GM21528 (cell line): Measurements from ENCODE around the gene DCBLD2.

Source experiments
- ATAC-seq: cut with Tn5 transposase; IDR thresholded peaks from one replicate; pipeline ENCODE4 v1.9.1; 2021; ENCODE audit warnings: mild to moderate bottlenecking, moderate library complexity; ENCODE audit not compliant: unreplicated experiment, low FRiP score

The DCBLD2 gene

GRCh38 chr3:98901392-98902350 lies at the start of gene DCBLD2:
Gene DCBLD2, minus strand, starts transcription at chr3:98901695. Its CDS starts 369 bp downstream, at chr3:98901326.
- peak; percentile 100 for ATAC-seq

GRCh38 chr3:98945666-98946065 lies 44.2 kb upstream of the DCBLD2 start:
- ATAC-seq = no peak

- no peak for ATAC-seq
These were observed 43.6 kb upstream of the DCBLD2 start for GRCh38 chr3:98945101-98945524.

GRCh38 chr3:98930413-98930812 lies 28.9 kb upstream of the DCBLD2 start:
- ATAC-seq = no peak

- no peak for ATAC-seq
These were observed 20.5 kb upstream of the DCBLD2 start for GRCh38 chr3:98921957-98922356.

GRCh38 chr3:98920166-98920565 lies 18.7 kb upstream of the DCBLD2 start:
- ATAC-seq = no peak

- no peak for ATAC-seq
These were observed 17.1 kb upstream of the DCBLD2 start for GRCh38 chr3:98918586-98918985.

GRCh38 chr3:98917608-98918007 lies 16.1 kb upstream of the DCBLD2 start:
- no peak for ATAC-seq

GRCh38 chr3:98914210-98915080 lies 12.9 kb upstream of the DCBLD2 start:
- ATAC-seq = no peak

- no peak for ATAC-seq
These were observed 11.0 kb upstream of the DCBLD2 start for GRCh38 chr3:98912448-98912847.

GRCh38 chr3:98906230-98906629 lies 4.7 kb upstream of the DCBLD2 start:
- no peak for ATAC-seq

- no peak for ATAC-seq
These were observed 2.4 kb upstream of the DCBLD2 start for GRCh38 chr3:98903705-98904481.

- no peak for ATAC-seq
These were observed 1.6 kb upstream of the DCBLD2 start for GRCh38 chr3:98903099-98903498.

- no peak for ATAC-seq
These were observed 851 bp upstream of the DCBLD2 start for GRCh38 chr3:98902351-98902740.

GRCh38 chr3:98901119-98901391 lies 440 bp downstream of the DCBLD2 start:
- ATAC-seq = peak; percentile 43

GRCh38 chr3:98900265-98901118 lies 1.0 kb downstream of the DCBLD2 start:
- no peak for ATAC-seq

GRCh38 chr3:98897701-98898100 lies 3.8 kb downstream of the DCBLD2 start:
- no peak for ATAC-seq

GRCh38 chr3:98894791-98895576 lies 6.5 kb downstream of the DCBLD2 start:
- no peak for ATAC-seq

GRCh38 chr3:98893740-98894139 lies 7.8 kb downstream of the DCBLD2 start:
- ATAC-seq = no peak
